ENCODE results near the gene KLHL8. TPM values are rescaled to one million over a fixed set of nuclear protein-coding genes. Genes with fewer than 3 reads are reported as not detected.

The KLHL8 gene
- total and polyA plus RNA-seq, 3 donors from 2014 or later = 9.5 to 10.4 (median 10.3) TPM

DNA sequence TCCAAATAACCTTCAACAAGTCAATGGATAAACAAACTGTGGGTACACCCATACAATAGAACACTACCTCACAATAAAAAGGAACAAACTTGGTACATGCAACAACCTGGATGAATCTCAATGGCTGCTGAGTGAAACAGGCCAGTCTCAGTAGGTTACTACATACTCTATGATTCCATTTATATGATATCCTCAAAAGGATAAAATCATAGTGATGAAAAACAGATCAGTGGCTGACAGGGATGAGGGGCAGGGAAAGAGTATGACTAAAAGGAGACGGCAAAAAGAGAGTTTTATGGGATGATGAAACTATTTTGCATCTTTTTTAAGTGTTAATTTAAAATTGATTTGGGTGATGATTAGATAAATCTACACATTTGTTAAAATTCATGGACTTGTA, 15.9 kb downstream of the KLHL8 start:
- intact Hi-C loops (cut with DNase I; ENCODE audit: low total_unique reads) = no loop called here
- Histone ChIP-seq H3K4me3 (no peak overlapping the region), H3K27ac (no peak overlapping the region), H3K27me3 (no peaks in the 10 kb centered on the region), H3K9me3 (no peaks in the 10 kb centered on the region), H3K36me3 (ENCODE audit: low read depth, missing control alignments) (no peaks in the 10 kb centered on the region), H3K4me1 (no peaks in the 10 kb centered on the region)
- no peak for DNase-seq
- TF ChIP-seq POLR2A (IDR thresholded peaks at IDR 0.05) = no peak
- TF ChIP-seq, protein P1, sequence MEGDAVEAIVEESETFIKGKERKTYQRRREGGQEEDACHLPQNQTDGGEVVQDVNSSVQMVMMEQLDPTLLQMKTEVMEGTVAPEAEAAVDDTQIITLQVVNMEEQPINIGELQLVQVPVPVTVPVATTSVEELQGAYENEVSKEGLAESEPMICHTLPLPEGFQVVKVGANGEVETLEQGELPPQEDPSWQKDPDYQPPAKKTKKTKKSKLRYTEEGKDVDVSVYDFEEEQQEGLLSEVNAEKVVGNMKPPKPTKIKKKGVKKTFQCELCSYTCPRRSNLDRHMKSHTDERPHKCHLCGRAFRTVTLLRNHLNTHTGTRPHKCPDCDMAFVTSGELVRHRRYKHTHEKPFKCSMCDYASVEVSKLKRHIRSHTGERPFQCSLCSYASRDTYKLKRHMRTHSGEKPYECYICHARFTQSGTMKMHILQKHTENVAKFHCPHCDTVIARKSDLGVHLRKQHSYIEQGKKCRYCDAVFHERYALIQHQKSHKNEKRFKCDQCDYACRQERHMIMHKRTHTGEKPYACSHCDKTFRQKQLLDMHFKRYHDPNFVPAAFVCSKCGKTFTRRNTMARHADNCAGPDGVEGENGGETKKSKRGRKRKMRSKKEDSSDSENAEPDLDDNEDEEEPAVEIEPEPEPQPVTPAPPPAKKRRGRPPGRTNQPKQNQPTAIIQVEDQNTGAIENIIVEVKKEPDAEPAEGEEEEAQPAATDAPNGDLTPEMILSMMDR (IDR thresholded peaks at IDR 0.05) = no peak
- 94 to 100% methylated on average over 1 of the region's 1 CpG for WGBS, 2 donors

GRCh38 chr4:87196927-87197326, 23.5 kb downstream of the KLHL8 start:
- intact Hi-C loops (cut with DNase I; ENCODE audit: low total_unique reads) = no loop called here
- TF ChIP-seq, protein P1 (IDR thresholded peaks at IDR 0.05) = no peak
- no peak for TF ChIP-seq POLR2A (IDR thresholded peaks at IDR 0.05)
- no peak overlapping the region for H3K27ac ChIP-seq
- no peaks in the 10 kb centered on the region for H3K9me3 ChIP-seq
- WGBS, 2 donors = 53% methylated on average over 1 of the region's 1 CpG; no CpG with 5 or more reads in 1 of the 2 donors
- no peak for DNase-seq
- H3K27me3 ChIP-seq = no peaks in the 10 kb centered on the region
- no peaks in the 10 kb centered on the region for H3K36me3 ChIP-seq (ENCODE audit: low read depth, missing control alignments)
- no peaks in the 10 kb centered on the region for H3K4me1 ChIP-seq
- H3K4me3 ChIP-seq = no peak overlapping the region

- WGBS, 2 donors = 86 to 88% methylated on average over 2 of the region's 2 CpGs
Observed at GRCh38 chr4:87196146-87196545, 24.3 kb downstream of the KLHL8 start.

GRCh38 chr4:87193958-87194675, 26.3 kb downstream of the KLHL8 start:
- no peaks in the 10 kb centered on the region for H3K36me3 ChIP-seq (ENCODE audit: low read depth, missing control alignments)
- no peak overlapping the region for H3K4me3 ChIP-seq
- H3K9me3 ChIP-seq = no peaks in the 10 kb centered on the region
- TF ChIP-seq, protein P1 (IDR thresholded peaks at IDR 0.05) = no peak
- no peak for TF ChIP-seq POLR2A (IDR thresholded peaks at IDR 0.05)
- H3K27me3 ChIP-seq = no peaks in the 10 kb centered on the region
- no peak for DNase-seq
- no peaks in the 10 kb centered on the region for H3K4me1 ChIP-seq
- no peak overlapping the region for H3K27ac ChIP-seq
- intact Hi-C loops (cut with DNase I; ENCODE audit: low total_unique reads) = no loop called here
- 85 to 87% methylated on average over 4 of the region's 4 CpGs for WGBS, 2 donors

More at GRCh38 chr4:87196146-87196545, 24.3 kb downstream of the KLHL8 start:
- no peaks in the 10 kb centered on the region for H3K4me1 ChIP-seq
- no peak for DNase-seq
- H3K27ac ChIP-seq = no peak overlapping the region
- no peaks in the 10 kb centered on the region for H3K27me3 ChIP-seq
- intact Hi-C loops (cut with DNase I; ENCODE audit: low total_unique reads) = no loop called here
- no peak overlapping the region for H3K4me3 ChIP-seq
- H3K36me3 ChIP-seq (ENCODE audit: low read depth, missing control alignments) = no peaks in the 10 kb centered on the region
- no peaks in the 10 kb centered on the region for H3K9me3 ChIP-seq
- TF ChIP-seq, protein P1 (IDR thresholded peaks at IDR 0.05) = no peak
- TF ChIP-seq POLR2A (IDR thresholded peaks at IDR 0.05) = no peak
